Measurements from ENCODE around the gene ATP2B3.

- TF ChIP-seq CTCF (IDR thresholded peaks at IDR 0.05) (no peak), POLR2AphosphoS5 (IDR thresholded peaks at IDR 0.05) (no peak)
Observed at GRCh38 chrX:153478746-153479145, 38.7 kb upstream of the ATP2B3 start.

All from suprapubic skin (tissue), 3 donors.